Fibroblast of skin of left quadriceps (primary cell): ENCODE results near the gene STAB2.

Experiments used
- DNase-seq, 2 experiments: peaks; one replicate each; pipeline ENCODE4 v3.0.0-alpha.2; 2013; ENCODE audit warnings: low read depth in 2 of 2

Gene STAB2, protein sequence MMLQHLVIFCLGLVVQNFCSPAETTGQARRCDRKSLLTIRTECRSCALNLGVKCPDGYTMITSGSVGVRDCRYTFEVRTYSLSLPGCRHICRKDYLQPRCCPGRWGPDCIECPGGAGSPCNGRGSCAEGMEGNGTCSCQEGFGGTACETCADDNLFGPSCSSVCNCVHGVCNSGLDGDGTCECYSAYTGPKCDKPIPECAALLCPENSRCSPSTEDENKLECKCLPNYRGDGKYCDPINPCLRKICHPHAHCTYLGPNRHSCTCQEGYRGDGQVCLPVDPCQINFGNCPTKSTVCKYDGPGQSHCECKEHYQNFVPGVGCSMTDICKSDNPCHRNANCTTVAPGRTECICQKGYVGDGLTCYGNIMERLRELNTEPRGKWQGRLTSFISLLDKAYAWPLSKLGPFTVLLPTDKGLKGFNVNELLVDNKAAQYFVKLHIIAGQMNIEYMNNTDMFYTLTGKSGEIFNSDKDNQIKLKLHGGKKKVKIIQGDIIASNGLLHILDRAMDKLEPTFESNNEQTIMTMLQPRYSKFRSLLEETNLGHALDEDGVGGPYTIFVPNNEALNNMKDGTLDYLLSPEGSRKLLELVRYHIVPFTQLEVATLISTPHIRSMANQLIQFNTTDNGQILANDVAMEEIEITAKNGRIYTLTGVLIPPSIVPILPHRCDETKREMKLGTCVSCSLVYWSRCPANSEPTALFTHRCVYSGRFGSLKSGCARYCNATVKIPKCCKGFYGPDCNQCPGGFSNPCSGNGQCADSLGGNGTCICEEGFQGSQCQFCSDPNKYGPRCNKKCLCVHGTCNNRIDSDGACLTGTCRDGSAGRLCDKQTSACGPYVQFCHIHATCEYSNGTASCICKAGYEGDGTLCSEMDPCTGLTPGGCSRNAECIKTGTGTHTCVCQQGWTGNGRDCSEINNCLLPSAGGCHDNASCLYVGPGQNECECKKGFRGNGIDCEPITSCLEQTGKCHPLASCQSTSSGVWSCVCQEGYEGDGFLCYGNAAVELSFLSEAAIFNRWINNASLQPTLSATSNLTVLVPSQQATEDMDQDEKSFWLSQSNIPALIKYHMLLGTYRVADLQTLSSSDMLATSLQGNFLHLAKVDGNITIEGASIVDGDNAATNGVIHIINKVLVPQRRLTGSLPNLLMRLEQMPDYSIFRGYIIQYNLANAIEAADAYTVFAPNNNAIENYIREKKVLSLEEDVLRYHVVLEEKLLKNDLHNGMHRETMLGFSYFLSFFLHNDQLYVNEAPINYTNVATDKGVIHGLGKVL (N-terminal part only)

GRCh38 chr12:103586791-103587370 is at the start of gene STAB2:
STAB2 (plus strand) TSS chr12:103587273; CDS start chr12:103587477, 204 bp downstream.
- no peak for DNase-seq

DNA sequence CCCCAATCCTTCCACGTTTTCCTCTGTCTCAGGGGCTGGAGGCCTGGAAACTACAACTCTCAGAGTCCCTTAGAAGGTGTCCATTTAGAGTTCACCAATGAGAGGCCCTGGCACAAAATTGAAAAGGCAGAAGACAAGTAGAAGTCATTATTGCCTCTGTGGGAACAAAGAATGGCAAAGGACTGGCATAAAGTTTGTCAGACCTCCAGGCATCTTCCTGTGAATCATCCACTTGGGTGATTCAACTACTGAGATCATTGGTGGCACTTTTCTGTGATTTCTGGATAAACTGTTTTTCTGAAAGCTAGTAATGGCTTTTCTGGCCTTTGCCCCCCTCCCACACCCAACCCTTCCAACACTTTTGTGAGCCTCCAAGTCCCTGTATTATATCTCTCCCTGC is 48.7 kb upstream of the STAB2 start:
- no peak for DNase-seq

GRCh38 chr12:103540319-103540718 is 46.8 kb upstream of the STAB2 start:
- DNase-seq: no peak

DNA sequence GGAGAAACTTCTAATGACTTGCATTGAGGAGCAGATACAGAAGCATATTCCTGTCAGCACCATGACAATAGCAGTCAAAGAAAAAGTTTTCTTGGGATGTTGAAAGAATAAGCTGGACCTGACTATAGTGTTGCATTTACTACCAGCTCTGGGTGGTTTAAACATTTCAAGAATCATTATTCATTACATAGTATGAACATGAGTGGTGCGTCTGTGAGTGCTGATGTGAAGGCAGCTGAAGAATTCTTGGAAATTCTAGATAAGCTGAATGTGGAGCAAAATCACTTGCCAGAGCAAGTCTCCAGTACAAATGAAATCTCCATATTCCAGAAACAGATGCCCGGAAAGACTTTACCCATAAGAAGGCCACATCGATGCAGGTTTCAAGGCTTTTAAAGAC is 45.0 kb upstream of the STAB2 start:
- DNase-seq: no peak

DNA sequence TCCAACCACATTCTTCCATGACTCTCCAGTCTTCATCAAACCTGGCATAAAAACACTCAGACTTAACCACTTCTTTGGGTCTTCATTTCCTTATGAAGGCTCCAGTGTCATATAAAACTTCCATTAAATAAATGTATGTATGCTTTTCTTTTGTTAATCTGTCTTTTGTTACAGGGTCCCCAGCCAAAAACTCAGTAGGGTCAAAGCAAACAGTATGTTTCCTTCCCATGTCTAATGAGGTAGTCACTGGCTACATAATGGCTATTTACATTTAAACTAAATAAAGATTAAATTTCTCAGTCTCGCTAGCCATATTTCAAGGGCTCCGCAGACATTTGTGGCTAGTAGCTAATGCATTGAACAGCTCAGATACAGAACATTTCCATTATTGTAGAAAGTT is 40.1 kb upstream of the STAB2 start:
- DNase-seq: no peak

DNA sequence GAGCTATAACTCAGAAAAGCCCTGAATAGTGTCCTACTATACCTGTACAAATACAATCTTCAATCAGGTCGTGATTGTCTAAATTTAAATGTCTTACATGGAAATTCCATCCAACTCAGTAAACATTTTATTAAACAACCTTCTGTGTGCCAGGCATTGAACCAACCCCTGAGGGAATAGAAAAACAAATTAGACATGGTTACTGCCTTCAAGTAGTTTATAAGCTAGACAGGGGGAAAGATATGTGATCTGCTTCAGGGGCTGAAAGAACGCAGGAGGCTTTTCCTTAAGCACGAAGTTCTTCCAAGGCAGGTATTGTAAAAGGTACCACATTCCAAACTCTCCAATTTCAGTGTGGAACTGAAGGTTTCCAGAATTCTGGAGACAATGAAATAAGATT is 39.7 kb upstream of the STAB2 start:
- no peak for DNase-seq

DNA sequence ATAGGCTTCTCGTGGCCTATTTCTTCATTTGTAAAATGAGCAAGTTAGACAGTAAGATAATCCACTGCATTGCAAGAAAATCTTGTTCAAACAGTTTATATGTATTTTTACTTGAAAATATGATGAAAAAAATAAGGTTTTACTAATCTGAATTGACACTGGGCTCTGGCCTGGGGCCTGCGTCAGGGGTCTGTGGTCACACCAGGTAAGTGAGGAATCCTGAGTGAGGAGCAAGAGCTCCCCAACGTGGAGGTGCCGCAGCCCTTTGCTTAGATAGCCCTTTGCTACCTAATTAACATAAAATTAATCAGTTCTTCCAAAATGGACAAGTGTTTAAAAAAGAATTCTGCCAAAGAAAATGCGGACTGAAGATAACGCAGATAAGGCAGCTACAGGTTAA is 39.1 kb upstream of the STAB2 start:
- no peak for DNase-seq

DNA sequence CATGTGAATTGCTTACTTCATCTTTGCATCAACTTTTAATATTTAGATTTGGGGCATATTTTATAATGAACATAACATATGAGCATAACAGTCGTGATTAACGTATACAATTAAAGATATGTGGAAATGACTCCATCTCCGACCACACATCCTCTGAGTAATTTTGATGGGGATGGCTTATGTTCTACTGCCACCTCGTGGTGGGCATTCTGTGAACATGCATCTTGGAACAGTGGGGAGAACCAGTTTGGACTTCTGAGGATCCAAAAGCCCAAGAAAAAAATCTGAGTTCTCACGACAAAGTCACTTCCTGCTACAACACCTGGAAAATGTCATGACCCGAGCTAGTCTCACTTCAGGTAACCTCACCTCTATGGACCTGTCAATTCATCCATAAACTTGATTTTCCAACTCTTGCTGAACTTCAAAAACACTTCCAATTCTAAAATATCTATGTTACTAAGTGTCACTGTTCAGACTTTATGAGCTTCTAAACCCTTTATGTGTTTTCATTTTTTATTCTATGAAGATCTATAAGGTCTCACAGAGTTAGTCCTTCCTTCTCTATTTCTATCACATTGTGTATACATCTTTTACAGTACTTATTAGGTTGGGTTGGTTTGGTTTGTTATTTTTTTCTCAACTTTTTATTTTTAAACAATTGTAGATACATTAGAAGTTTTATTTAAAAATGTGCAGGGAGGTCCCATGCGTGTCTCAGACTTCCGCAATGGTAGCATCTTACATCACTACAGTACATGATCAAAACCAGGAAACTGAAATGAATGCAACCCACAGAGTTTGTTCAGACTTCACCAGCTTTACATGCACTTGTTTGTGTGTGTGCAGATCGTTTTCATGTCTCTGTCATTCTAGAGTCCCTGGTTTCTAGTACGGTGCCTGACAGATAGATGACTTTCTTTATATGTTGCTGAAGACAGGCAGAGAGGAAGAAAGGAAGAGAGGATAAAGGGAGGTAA is 38.2 kb upstream of the STAB2 start:
- peak; percentile 19 to 38 for DNase-seq

DNA sequence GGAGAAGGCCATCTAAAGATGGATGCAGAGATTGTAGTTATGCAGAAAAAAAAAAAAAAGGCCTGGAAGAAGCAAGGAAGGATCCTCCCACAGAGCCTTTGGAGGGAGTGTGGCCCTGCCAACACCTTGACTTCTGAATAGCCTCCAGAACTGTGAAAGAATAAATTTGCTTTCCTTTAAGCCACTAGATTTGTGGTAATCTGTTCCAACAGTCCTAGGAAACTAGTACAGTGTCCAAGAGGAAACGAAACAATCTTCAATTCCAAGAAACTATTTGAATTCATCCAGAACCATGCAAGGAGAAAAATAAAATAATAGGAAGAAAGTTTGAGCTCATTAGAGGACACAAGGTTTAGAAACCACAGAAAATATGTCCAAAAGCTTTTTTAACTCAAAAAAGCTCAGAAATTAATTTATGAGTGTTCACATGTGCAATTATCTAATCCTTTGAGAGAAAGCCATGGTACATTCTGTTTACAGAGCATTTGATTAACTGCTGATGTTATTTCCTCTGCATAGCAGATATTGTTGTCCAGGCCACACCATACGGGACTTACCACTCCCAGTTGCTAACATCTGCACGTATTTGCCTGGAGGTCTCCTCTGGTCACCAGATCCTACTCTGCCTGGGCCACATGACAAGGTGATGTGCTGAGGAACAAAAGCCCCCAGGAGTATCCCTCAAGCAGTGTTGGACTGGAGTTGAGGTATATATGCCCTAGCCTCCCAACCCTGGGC is 30.0 kb upstream of the STAB2 start:
- no peak for DNase-seq

DNA sequence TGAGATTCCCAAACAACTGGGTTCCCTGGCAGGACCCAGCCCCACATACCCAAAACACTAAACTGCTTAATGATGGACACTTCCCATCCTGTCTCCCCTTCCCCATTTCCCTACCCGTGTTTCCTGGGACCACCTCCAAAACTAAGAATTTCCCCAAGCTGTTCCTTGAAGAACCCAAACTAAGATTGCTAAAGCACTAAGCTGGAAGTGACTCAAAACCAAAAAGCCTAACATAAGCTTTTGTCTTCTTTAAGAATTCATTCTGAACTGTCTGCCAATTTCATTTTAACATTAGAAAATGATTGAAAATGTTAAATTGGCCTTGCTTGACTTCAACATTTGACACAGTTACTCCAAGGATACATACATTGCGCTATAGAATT is 29.5 kb upstream of the STAB2 start:
- DNase-seq: no peak

DNA sequence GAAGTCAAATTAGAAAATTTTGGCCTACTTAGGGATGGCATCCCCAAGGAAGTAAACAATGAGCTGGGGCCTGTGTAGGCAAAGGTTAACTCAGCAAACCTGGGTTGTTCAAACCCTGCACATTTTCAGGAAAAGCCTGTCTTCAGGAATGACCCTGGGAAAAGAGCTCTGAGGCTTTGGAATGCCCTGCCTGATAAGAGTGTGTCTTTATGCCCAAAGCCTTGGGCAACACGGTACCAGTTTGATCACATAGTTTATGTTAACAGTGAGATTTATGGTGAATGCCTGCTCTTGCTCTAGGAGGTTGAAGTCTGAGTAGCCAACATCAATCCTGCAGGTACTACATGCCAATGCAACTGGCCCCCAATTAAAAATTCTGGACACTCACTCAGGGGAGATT is 28.2 kb upstream of the STAB2 start:
- no peak for DNase-seq

DNA sequence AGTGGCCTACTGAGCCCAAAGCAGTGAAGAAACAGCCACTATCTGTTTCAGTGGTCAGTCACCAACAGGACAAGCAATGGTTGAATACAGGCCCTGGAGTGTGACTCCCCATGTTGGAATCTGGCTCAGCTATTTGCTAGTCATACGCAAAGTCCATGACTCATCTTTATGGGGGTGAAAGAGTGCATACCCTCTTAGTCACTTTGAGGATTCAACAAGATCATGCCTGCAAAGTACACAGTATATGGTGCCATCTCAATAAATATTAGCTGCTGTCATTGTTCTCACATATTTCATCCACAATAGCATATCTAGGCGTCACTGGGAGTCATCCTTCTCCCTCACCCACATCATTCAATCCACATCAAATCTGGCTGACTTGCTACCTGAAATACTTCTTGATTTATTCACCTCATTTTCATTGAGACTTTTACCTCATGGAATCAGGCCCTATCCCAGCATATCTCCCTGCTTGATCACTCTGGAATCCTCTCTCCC is 26.4 kb upstream of the STAB2 start:
- peak; percentile 85 for DNase-seq

DNA sequence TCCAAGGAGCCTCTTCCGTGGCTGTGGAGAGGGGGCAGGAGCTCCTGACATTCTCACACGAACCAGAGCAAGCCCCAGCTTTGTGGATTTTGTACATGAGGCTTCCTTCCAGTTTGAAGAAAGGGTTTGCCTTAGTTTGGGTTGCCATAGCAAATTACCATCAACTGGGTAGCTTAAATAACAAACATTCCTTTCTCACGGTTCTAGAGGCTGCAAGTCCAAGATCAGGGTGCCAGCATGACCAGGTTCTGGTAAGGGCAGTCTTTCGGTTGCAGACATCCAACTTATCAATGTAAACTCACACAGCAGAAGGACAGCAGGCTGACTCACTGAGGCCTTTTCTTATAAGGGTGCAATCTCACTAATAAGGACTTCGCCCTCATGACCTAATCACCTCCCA is 25.9 kb upstream of the STAB2 start:
- no peak for DNase-seq

GRCh38 chr12:103566398-103566797 is 20.7 kb upstream of the STAB2 start:
- DNase-seq: no peak

DNA sequence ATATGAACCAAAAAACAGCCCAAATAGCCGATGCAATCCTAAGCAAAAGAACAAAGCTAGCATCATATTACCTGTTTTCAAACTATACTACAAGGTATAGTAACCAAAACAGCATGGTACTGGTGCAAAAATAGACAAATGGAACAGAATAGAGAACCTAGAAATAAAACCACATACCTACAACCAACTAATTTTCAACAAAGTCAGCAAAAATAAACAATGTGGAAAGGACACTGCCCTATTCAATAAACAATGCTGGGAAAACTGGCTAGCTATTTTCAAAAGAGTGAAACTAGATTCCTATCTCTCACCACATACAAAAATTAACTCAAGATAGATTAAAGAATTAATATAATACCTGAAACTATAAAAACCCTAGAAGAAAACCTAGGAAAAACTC is 17.8 kb upstream of the STAB2 start:
- no peak for DNase-seq

DNA sequence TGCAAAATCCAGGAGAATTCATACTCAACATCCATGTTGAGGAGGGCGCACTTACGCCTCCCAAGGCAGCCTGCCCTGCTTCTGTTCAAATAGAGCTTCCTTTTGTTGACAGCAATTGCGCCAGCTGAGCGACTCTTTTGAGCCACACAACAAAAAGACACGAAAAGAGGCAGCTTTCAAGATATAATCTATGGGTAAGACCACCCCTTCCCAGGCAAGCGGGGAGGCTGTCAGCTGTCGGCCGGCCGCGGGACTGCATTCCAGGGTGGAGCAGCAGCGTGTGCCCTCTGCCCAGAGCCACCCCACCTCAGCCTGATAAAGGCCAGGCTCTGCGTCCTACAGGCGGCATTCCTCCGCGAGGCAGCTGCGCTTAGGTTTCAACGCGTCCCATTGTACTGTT is 15.8 kb upstream of the STAB2 start:
- DNase-seq: no peak

- DNase-seq: no peak
These were observed 14.6 kb upstream of the STAB2 start for GRCh38 chr12:103572312-103573045.

GRCh38 chr12:103573185-103573584 is 13.9 kb upstream of the STAB2 start:
- no peak for DNase-seq

GRCh38 chr12:103578926-103579325 is 8.1 kb upstream of the STAB2 start:
- no peak for DNase-seq
